GM23338 (cell line): ENCODE measurements around the gene NLRP9. TPM values are rescaled to one million over a fixed set of nuclear protein-coding genes. Genes with fewer than 3 reads are reported as not detected.

Source experiments
- ATAC-seq: fragments of 200-7000 bp; cut with Tn5 transposase; 3 replicates; pipeline ENCODE4 v1.9.1; 2020
- DNase-seq: peaks from one replicate; pipeline ENCODE4 v3.0.0-alpha.2; 2015; ENCODE audit warnings: low spot score
- H2AFZ ChIP-seq: fragments of 200-600 bp; sonication (generic); 2 replicates; pipeline ENCODE4 v1.8.0; 2016; ENCODE audit warnings: antibody characterized with exemption, mild to moderate bottlenecking, moderate library complexity
- H3F3A ChIP-seq: fragments of 200-600 bp; sonication (generic); replicated peaks from 2 replicates; pipeline ENCODE4 v1.8.0; 2017; ENCODE audit warnings: antibody characterized with exemption, mixed run types, low read depth
- H3K27ac ChIP-seq: fragments of 200-600 bp; sonication (generic); 2 replicates; pipeline ENCODE4 v1.6.1; 2016; ENCODE audit warnings: low read depth
- H3K27me3 ChIP-seq: fragments of 200-600 bp; sonication (generic); 2 replicates; pipeline ENCODE4 v1.8.0; 2016; ENCODE audit warnings: mild to moderate bottlenecking, mixed run types, moderate library complexity; ENCODE audit not compliant: insufficient read depth
- H3K36me3 ChIP-seq: fragments of 200-600 bp; sonication (generic); 2 replicates; pipeline ENCODE4 v1.8.0; 2016; ENCODE audit warnings: mild to moderate bottlenecking; ENCODE audit not compliant: insufficient read depth
- H3K4me1 ChIP-seq: fragments of 200-600 bp; sonication (generic); 2 replicates; pipeline ENCODE4 v1.8.0; 2016; ENCODE audit warnings: mild to moderate bottlenecking, moderate library complexity; ENCODE audit not compliant: insufficient read depth
- H3K4me2 ChIP-seq: fragments of 200-600 bp; sonication (generic); 2 replicates; pipeline ENCODE4 v1.7.1; 2017; ENCODE audit warnings: mixed run types
- H3K4me3 ChIP-seq: fragments of 200-600 bp; sonication (generic); 2 replicates; pipeline ENCODE4 v1.6.1; 2016; ENCODE audit warnings: mixed run types
- H3K79me2 ChIP-seq: fragments of 200-600 bp; sonication (generic); replicated peaks from 2 replicates; pipeline ENCODE4 v1.8.0; 2017; ENCODE audit warnings: mild to moderate bottlenecking; ENCODE audit not compliant: insufficient read depth
- H3K9me2 ChIP-seq: fragments of 200-600 bp; sonication (generic); 2 replicates; pipeline ENCODE4 v1.8.0; 2017; ENCODE audit not compliant: insufficient read depth
- H4K20me1 ChIP-seq: fragments of 200-600 bp; sonication (generic); replicated peaks from 2 replicates; pipeline ENCODE4 v1.8.0; 2017; ENCODE audit warnings: mild to moderate bottlenecking; ENCODE audit not compliant: insufficient read depth
- H3K27ac Mint-ChIP-seq: 2 replicates; pipeline ENCODE4 v1.8.0; 2020; ENCODE audit warnings: inconsistent platforms, mild to moderate bottlenecking, moderate library complexity, mixed read lengths
- H3K27me3 Mint-ChIP-seq: 3 replicates; pipeline ENCODE4 v1.8.0; 2022; ENCODE audit warnings: low read depth, mild to moderate bottlenecking, moderate library complexity, mixed read lengths, inconsistent platforms; ENCODE audit not compliant: insufficient read depth, poor library complexity
- H3K36me3 Mint-ChIP-seq: 3 replicates; pipeline ENCODE4 v1.8.0; 2021; ENCODE audit warnings: low read depth, mild to moderate bottlenecking, inconsistent platforms, moderate library complexity, mixed read lengths
- H3K4me1 Mint-ChIP-seq: 3 replicates; pipeline ENCODE4 v1.8.0; 2020; ENCODE audit warnings: mild to moderate bottlenecking, inconsistent platforms, mixed read lengths
- H3K4me3 Mint-ChIP-seq: 3 replicates; pipeline ENCODE4 v1.8.0; 2021; ENCODE audit warnings: moderate library complexity, mild to moderate bottlenecking, inconsistent platforms, mixed read lengths
- H3K9me3 Mint-ChIP-seq: 3 replicates; pipeline ENCODE4 v1.8.0; 2020; ENCODE audit warnings: moderate library complexity, mild to moderate bottlenecking, inconsistent platforms, mixed read lengths
- CREB1 ChIP-seq: fragments of 250-450 bp; sonication (Bioruptor Pico); IDR thresholded peaks from 2 replicates; pipeline ENCODE4 v1.5.0; 2020; ENCODE audit warnings: low read depth, mild to moderate bottlenecking, moderate library complexity
- CTCF ChIP-seq, 2 experiments: fragments of 200-600 bp in 1 of 2; sonication (generic) in 1 of 2; conservative IDR thresholded peaks; 2 replicates each; pipeline versions ENCODE4 v1.5.1 to v1.6.1; 2016 to 2017; ENCODE audit warnings: antibody characterized with exemption in 2 of 2, low read depth in 2 of 2, mild to moderate bottlenecking in 2 of 2, moderate library complexity in 1 of 2
- ETS1 ChIP-seq: IDR thresholded peaks from 2 replicates; pipeline ENCODE4 v1.6.1; 2016; ENCODE audit warnings: antibody characterized with exemption
- EZH2 ChIP-seq: fragments of 200-600 bp; sonication (generic); IDR thresholded peaks from one replicate; pipeline ENCODE4 v1.8.0; 2017; ENCODE audit warnings: antibody characterized with exemption, mild to moderate bottlenecking, low read depth; ENCODE audit not compliant: unreplicated experiment
- EZH2phosphoT487 ChIP-seq: fragments of 200-600 bp; sonication (generic); IDR thresholded peaks from one replicate; pipeline ENCODE4 v1.8.1; 2018; ENCODE audit warnings: antibody characterized with exemption; ENCODE audit not compliant: unreplicated experiment
- JUNB ChIP-seq: IDR thresholded peaks from one replicate; pipeline ENCODE4 v1.6.1; 2016; ENCODE audit warnings: antibody characterized with exemption; ENCODE audit not compliant: unreplicated experiment
- NANOG ChIP-seq: IDR thresholded peaks from 2 replicates; pipeline ENCODE4 v1.6.1; 2016; ENCODE audit warnings: antibody characterized with exemption, borderline replicate concordance
- POLR2AphosphoS5 ChIP-seq: IDR thresholded peaks from 2 replicates; pipeline ENCODE4 v1.6.1; 2016; ENCODE audit warnings: antibody characterized with exemption, low read depth
- STAT1 ChIP-seq: IDR thresholded peaks from one replicate; pipeline ENCODE4 v1.6.1; 2016; ENCODE audit warnings: antibody characterized with exemption; ENCODE audit not compliant: unreplicated experiment
- ZNF114 ChIP-seq: fragments of 250-450 bp; sonication (Bioruptor Pico); IDR thresholded peaks from 2 replicates; pipeline ENCODE4 v1.5.0; 2020; ENCODE audit warnings: mild to moderate bottlenecking, moderate library complexity
- ZNF331 ChIP-seq: fragments of 250-450 bp; sonication (Bioruptor Pico); IDR thresholded peaks from 2 replicates; pipeline ENCODE4 v1.5.0; 2020; ENCODE audit warnings: low read depth, mild to moderate bottlenecking, moderate library complexity
- polyA plus RNA-seq: library from polyadenylated mRNA; unstranded; fragments of >200 nt; fragmentation: Nextera tagmentation; extraction: Ambion mirVana; gene quantifications from 2 replicates; pipeline ENCODE4 v1.2.1, GENCODE V29; 2016
- total RNA-seq: library from RNA; depleted of rRNA; stranded (reverse); fragments of >200 nt; shearing (Covaris generic); gene quantifications from 2 replicates; pipeline ENCODE4 v1.2.3, GENCODE V29; 2014
- TF ChIP-seq, protein P1 (sequence below): fragments of 250-450 bp; sonication (Bioruptor Pico); IDR thresholded peaks from 2 replicates; pipeline ENCODE4 v1.5.0; 2020; ENCODE audit warnings: mild to moderate bottlenecking, moderate library complexity
- TF ChIP-seq, protein P2 (sequence below): IDR thresholded peaks from one replicate; pipeline ENCODE4 v1.6.1; 2018; ENCODE audit warnings: antibody characterized with exemption; ENCODE audit not compliant: unreplicated experiment

NLRP9 gene
- total and polyA plus RNA-seq, 2 experiments from 2014 or later = not detected

DNA sequence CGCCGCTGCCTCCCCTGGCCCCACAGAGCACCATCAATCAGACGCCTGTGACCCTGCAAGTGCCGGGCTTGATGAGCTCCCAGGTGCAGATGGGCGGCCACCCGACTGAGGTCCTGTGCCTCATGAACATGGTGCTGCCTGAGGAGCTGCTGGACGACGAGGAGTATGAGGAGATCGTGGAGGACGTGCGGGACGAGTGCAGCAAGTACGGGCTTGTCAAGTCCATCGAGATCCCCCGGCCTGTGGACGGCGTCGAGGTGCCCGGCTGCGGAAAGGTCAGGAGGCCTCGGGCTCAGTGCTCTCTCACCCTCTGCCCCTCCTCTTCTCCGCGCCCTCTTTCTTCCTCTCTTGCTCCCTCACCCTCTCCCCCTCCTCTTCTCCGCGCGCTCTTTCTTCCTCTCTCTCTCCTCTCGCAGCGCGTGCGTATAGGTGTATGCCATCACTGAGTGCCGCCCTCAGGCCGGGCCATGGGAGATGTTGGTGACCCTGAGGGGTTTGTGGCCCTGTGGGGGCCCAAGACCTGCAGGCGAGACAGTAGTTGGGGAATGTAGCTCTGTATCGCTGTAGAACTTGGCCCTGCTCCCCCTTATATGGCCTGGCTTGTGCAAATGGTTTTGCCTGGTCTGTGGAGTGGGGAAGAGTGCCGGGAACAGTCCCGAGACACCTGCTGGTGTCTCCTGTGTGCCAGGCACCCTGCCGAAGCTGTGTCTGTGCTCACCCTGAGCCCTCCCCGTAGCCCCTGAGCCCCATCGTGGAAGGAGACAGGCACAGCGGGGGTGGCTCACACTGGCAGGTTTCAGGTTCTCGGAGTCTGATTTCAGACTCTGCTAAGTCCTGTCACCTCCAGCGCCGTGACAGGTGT is 68.6 kb downstream of the NLRP9 start:
- no peak for DNase-seq
- Histone ChIP-seq H4K20me1 (peaks cover 37% of the 10 kb centered on the region), H3K36me3 (peaks cover 20% of the 10 kb centered on the region), H3F3A (peaks cover 42% of the 10 kb centered on the region), H3K4me2 (no peak overlapping the region), H3K27ac (no peak overlapping the region), H3K79me2 (peaks cover 70% of the 10 kb centered on the region), H3K4me1 (peaks cover 21% of the 10 kb centered on the region), H3K4me3 (no peak overlapping the region), H2AFZ (no peak overlapping the region), H3K9me2 (no peaks in the 10 kb centered on the region), H3K27me3 (no peaks in the 10 kb centered on the region)
- TF ChIP-seq, protein P1, sequence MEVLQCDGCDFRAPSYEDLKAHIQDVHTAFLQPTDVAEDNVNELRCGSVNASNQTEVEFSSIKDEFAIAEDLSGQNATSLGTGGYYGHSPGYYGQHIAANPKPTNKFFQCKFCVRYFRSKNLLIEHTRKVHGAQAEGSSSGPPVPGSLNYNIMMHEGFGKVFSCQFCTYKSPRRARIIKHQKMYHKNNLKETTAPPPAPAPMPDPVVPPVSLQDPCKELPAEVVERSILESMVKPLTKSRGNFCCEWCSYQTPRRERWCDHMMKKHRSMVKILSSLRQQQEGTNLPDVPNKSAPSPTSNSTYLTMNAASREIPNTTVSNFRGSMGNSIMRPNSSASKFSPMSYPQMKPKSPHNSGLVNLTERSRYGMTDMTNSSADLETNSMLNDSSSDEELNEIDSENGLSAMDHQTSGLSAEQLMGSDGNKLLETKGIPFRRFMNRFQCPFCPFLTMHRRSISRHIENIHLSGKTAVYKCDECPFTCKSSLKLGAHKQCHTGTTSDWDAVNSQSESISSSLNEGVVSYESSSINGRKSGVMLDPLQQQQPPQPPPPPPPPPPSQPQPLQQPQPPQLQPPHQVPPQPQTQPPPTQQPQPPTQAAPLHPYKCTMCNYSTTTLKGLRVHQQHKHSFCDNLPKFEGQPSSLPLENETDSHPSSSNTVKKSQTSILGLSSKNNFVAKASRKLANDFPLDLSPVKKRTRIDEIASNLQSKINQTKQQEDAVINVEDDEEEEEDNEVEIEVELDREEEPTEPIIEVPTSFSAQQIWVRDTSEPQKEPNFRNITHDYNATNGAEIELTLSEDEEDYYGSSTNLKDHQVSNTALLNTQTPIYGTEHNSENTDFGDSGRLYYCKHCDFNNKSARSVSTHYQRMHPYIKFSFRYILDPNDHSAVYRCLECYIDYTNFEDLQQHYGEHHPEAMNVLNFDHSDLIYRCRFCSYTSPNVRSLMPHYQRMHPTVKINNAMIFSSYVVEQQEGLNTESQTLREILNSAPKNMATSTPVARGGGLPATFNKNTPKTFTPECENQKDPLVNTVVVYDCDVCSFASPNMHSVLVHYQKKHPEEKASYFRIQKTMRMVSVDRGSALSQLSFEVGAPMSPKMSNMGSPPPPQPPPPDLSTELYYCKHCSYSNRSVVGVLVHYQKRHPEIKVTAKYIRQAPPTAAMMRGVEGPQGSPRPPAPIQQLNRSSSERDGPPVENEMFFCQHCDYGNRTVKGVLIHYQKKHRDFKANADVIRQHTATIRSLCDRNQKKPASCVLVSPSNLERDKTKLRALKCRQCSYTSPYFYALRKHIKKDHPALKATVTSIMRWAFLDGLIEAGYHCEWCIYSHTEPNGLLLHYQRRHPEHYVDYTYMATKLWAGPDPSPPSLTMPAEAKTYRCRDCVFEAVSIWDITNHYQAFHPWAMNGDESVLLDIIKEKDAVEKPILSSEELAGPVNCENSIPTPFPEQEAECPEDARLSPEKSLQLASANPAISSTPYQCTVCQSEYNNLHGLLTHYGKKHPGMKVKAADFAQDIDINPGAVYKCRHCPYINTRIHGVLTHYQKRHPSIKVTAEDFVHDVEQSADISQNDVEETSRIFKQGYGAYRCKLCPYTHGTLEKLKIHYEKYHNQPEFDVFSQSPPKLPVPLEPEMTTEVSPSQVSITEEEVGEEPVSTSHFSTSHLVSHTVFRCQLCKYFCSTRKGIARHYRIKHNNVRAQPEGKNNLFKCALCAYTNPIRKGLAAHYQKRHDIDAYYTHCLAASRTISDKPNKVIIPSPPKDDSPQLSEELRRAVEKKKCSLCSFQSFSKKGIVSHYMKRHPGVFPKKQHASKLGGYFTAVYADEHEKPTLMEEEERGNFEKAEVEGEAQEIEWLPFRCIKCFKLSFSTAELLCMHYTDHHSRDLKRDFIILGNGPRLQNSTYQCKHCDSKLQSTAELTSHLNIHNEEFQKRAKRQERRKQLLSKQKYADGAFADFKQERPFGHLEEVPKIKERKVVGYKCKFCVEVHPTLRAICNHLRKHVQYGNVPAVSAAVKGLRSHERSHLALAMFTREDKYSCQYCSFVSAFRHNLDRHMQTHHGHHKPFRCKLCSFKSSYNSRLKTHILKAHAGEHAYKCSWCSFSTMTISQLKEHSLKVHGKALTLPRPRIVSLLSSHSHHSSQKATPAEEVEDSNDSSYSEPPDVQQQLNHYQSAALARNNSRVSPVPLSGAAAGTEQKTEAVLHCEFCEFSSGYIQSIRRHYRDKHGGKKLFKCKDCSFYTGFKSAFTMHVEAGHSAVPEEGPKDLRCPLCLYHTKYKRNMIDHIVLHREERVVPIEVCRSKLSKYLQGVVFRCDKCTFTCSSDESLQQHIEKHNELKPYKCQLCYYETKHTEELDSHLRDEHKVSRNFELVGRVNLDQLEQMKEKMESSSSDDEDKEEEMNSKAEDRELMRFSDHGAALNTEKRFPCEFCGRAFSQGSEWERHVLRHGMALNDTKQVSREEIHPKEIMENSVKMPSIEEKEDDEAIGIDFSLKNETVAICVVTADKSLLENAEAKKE (CRISPR knock-in tag) = no peak
- TF ChIP-seq ZNF331 (CRISPR knock-in tag) = no peak
- TF ChIP-seq EZH2phosphoT487 = no peak
- TF ChIP-seq, protein P2, sequence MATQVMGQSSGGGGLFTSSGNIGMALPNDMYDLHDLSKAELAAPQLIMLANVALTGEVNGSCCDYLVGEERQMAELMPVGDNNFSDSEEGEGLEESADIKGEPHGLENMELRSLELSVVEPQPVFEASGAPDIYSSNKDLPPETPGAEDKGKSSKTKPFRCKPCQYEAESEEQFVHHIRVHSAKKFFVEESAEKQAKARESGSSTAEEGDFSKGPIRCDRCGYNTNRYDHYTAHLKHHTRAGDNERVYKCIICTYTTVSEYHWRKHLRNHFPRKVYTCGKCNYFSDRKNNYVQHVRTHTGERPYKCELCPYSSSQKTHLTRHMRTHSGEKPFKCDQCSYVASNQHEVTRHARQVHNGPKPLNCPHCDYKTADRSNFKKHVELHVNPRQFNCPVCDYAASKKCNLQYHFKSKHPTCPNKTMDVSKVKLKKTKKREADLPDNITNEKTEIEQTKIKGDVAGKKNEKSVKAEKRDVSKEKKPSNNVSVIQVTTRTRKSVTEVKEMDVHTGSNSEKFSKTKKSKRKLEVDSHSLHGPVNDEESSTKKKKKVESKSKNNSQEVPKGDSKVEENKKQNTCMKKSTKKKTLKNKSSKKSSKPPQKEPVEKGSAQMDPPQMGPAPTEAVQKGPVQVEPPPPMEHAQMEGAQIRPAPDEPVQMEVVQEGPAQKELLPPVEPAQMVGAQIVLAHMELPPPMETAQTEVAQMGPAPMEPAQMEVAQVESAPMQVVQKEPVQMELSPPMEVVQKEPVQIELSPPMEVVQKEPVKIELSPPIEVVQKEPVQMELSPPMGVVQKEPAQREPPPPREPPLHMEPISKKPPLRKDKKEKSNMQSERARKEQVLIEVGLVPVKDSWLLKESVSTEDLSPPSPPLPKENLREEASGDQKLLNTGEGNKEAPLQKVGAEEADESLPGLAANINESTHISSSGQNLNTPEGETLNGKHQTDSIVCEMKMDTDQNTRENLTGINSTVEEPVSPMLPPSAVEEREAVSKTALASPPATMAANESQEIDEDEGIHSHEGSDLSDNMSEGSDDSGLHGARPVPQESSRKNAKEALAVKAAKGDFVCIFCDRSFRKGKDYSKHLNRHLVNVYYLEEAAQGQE = no peak
- TF ChIP-seq ETS1 = no peak
- no peak for TF ChIP-seq CREB1
- TF ChIP-seq CTCF (conservative IDR thresholded peaks at IDR 0.05; ENCODE audit: low read depth in 2 of 2) = no peak
- TF ChIP-seq EZH2 = no peak
- TF ChIP-seq ZNF114 (CRISPR knock-in tag) = no peak
- no peak for TF ChIP-seq POLR2AphosphoS5
- no peak for TF ChIP-seq JUNB
- no peak for TF ChIP-seq STAT1
- TF ChIP-seq NANOG = no peak
- Mint-ChIP-seq H3K4me1 (peaks cover 33% of the 10 kb centered on the region), H3K9me3 (peaks cover 5% of the 10 kb centered on the region; the same call in 1 of the 3 replicates), H3K27me3 (peaks cover 42% of the 10 kb centered on the region), H3K4me3 (no peak overlapping the region), H3K27ac (no peak overlapping the region; the same call in 1 of the 2 replicates), H3K36me3 (peaks cover 89% of the 10 kb centered on the region)
- no peak for ATAC-seq
